Fibroblast of peridontal ligament (primary cell): ENCODE data around the gene MPP2.
"Not testable (repeated sequence)": the region's sequence is repeated elsewhere in the genome, so short reads cannot be mapped to it uniquely, and the experiment has no call there.

Experiments
- DNase-seq: peaks from one replicate; pipeline ENCODE4 v3.0.0-alpha.2; 2010; ENCODE audit errors: extremely low read depth

Gene MPP2

GRCh38 chr17:43928609-43929008 is 21.3 kb upstream of the MPP2 start:
- no peak for DNase-seq

- not testable (repeated sequence) for DNase-seq
Observed at GRCh38 chr17:43927929-43928328, 20.6 kb upstream of the MPP2 start.

- DNase-seq = no peak
Observed at GRCh38 chr17:43927060-43927864, 19.9 kb upstream of the MPP2 start.

- DNase-seq = no peak
Observed at GRCh38 chr17:43924558-43924957, 17.2 kb upstream of the MPP2 start.

GRCh38 chr17:43920500-43921095 is 13.3 kb upstream of the MPP2 start:
- no peak for DNase-seq

GRCh38 chr17:43918026-43918389 is 10.7 kb upstream of the MPP2 start:
- no peak for DNase-seq

- peak; percentile 23 for DNase-seq
Observed at GRCh38 chr17:43917348-43918025, 10.2 kb upstream of the MPP2 start.

- no peak for DNase-seq
Observed at GRCh38 chr17:43917016-43917347, 9.6 kb upstream of the MPP2 start.

- no peak for DNase-seq
Observed at GRCh38 chr17:43916385-43916784, 9.0 kb upstream of the MPP2 start.

- peak; percentile 15 for DNase-seq
Observed at GRCh38 chr17:43915559-43915958, 8.2 kb upstream of the MPP2 start.

- DNase-seq = no peak
Observed at GRCh38 chr17:43914451-43914850, 7.1 kb upstream of the MPP2 start.

- no peak for DNase-seq
Observed at GRCh38 chr17:43913584-43913983, 6.2 kb upstream of the MPP2 start.

GRCh38 chr17:43912635-43913304 is 5.4 kb upstream of the MPP2 start:
- no peak for DNase-seq

- DNase-seq = no peak
Observed at GRCh38 chr17:43911904-43912303, 4.6 kb upstream of the MPP2 start.

GRCh38 chr17:43909537-43910231 is 2.3 kb upstream of the MPP2 start:
- no peak for DNase-seq

GRCh38 chr17:43907998-43908721 is 824 bp upstream of the MPP2 start:
- peak; percentile 76 for DNase-seq

- DNase-seq = no peak
Observed at GRCh38 chr17:43906951-43907424, 348 bp downstream of the MPP2 start.

GRCh38 chr17:43905985-43906852 is 1.1 kb downstream of the MPP2 start:
- peak; percentile 48 for DNase-seq

GRCh38 chr17:43905400-43905984 is 1.8 kb downstream of the MPP2 start:
- DNase-seq = no peak
